ENCODE data around the gene TMEM108. TPM values are rescaled to one million over a fixed set of nuclear protein-coding genes. Genes with fewer than 3 reads are reported as not detected.

Gene TMEM108
- total and polyA plus RNA-seq, 2 donors (not counting 1 experiment from before 2014, with no cell fraction given), result 0.10 to 0.17 TPM

DNA sequence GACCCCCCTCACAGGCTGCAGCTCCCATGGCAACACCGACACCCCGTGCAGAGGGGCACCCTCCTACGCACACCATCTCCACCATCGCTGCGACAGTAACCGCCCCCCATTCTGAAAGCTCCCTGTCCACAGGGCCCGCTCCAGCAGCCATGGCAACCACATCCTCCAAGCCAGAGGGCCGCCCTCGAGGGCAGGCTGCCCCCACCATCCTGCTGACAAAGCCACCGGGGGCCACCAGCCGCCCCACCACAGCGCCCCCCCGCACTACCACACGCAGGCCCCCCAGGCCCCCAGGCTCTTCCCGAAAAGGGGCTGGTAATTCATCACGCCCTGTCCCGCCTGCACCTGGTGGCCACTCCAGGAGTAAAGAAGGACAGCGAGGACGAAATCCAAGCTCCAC, 341.7 kb downstream of the TMEM108 start:
- H2AFZ ChIP-seq (ENCODE audit: low read length), result no peak overlapping the region
- H3K79me2 ChIP-seq (ENCODE audit: control insufficient read depth, insufficient read depth, low read length), result no peaks in the 10 kb centered on the region
- no peak for DNase-seq (ENCODE audit: low read depth in 2 of 2)
- H3K36me3 ChIP-seq (ENCODE audit: control insufficient read depth, insufficient read depth, low read length), result no peaks in the 10 kb centered on the region
- H3K27ac ChIP-seq (ENCODE audit: insufficient read depth, low read length), result no peak overlapping the region
- no peaks in the 10 kb centered on the region for H3K9me3 ChIP-seq (ENCODE audit: control insufficient read depth, insufficient read depth, low read depth, low read length)
- no peak overlapping the region for H3K4me2 ChIP-seq (ENCODE audit: extremely low read depth, insufficient read depth, low read length)
- TF ChIP-seq, protein P1, sequence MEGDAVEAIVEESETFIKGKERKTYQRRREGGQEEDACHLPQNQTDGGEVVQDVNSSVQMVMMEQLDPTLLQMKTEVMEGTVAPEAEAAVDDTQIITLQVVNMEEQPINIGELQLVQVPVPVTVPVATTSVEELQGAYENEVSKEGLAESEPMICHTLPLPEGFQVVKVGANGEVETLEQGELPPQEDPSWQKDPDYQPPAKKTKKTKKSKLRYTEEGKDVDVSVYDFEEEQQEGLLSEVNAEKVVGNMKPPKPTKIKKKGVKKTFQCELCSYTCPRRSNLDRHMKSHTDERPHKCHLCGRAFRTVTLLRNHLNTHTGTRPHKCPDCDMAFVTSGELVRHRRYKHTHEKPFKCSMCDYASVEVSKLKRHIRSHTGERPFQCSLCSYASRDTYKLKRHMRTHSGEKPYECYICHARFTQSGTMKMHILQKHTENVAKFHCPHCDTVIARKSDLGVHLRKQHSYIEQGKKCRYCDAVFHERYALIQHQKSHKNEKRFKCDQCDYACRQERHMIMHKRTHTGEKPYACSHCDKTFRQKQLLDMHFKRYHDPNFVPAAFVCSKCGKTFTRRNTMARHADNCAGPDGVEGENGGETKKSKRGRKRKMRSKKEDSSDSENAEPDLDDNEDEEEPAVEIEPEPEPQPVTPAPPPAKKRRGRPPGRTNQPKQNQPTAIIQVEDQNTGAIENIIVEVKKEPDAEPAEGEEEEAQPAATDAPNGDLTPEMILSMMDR (conservative IDR thresholded peaks at IDR 0.05 in 1 of 2, IDR thresholded peaks at IDR 0.05 in 1 of 2; ENCODE audit: low read depth in 1 of 2, low read length in 2 of 2), result no peak
- no peak for TF ChIP-seq EZH2 (IDR thresholded peaks at IDR 0.05; ENCODE audit: low read length, missing control alignments)
- no peaks in the 10 kb centered on the region for H3K27me3 ChIP-seq (ENCODE audit: control insufficient read depth, insufficient read depth, low read length)
- H3K9ac ChIP-seq (ENCODE audit: insufficient read depth, low read length), result no peak overlapping the region
- H3K4me3 ChIP-seq (replicated peaks in 1 of 4; ENCODE audit: control extremely low read depth in 1 of 4, insufficient read depth in 1 of 4, low read depth in 3 of 4, low read length in 4 of 4), result no peak overlapping the region
- no peaks in the 10 kb centered on the region for H4K20me1 ChIP-seq (ENCODE audit: control insufficient read depth, extremely low read depth, insufficient read depth, low read length)
- H3K4me1 ChIP-seq (ENCODE audit: control insufficient read depth, extremely low read depth, insufficient read depth, low read length), result no peaks in the 10 kb centered on the region

DNA sequence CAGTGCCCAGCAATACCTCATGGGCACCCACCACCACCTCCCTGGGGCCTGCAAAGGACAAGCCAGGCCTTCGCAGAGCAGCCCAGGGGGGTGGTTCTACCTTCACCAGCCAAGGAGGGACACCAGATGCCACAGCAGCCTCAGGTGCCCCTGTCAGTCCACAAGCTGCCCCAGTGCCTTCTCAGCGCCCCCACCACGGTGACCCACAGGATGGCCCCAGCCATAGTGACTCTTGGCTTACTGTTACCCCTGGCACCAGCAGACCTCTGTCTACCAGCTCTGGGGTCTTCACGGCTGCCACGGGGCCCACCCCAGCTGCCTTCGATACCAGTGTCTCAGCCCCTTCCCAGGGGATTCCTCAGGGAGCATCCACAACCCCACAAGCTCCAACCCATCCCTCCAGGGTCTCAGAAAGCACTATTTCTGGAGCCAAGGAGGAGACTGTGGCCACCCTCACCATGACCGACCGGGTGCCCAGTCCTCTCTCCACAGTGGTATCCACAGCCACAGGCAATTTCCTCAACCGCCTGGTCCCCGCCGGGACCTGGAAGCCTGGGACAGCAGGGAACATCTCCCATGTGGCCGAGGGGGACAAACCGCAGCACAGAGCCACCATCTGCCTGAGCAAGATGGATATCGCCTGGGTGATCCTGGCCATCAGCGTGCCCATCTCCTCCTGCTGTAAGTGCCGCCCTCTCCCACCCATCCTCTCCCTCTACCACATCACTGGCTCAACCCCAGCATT, 342.5 kb downstream of the TMEM108 start:
- no peaks in the 10 kb centered on the region for H3K4me1 ChIP-seq (ENCODE audit: control insufficient read depth, extremely low read depth, insufficient read depth, low read length)
- no peaks in the 10 kb centered on the region for H3K79me2 ChIP-seq (ENCODE audit: control insufficient read depth, insufficient read depth, low read length)
- no peak overlapping the region for H3K4me3 ChIP-seq (replicated peaks in 1 of 4; ENCODE audit: control extremely low read depth in 1 of 4, insufficient read depth in 1 of 4, low read depth in 3 of 4, low read length in 4 of 4)
- H3K27ac ChIP-seq (ENCODE audit: insufficient read depth, low read length), result no peak overlapping the region
- no peak for TF ChIP-seq EZH2 (IDR thresholded peaks at IDR 0.05; ENCODE audit: low read length, missing control alignments)
- TF ChIP-seq, protein P1 (conservative IDR thresholded peaks at IDR 0.05 in 1 of 2, IDR thresholded peaks at IDR 0.05 in 1 of 2; ENCODE audit: low read depth in 1 of 2, low read length in 2 of 2), result no peak
- H3K4me2 ChIP-seq (ENCODE audit: extremely low read depth, insufficient read depth, low read length), result no peak overlapping the region
- no peaks in the 10 kb centered on the region for H3K36me3 ChIP-seq (ENCODE audit: control insufficient read depth, insufficient read depth, low read length)
- no peak overlapping the region for H2AFZ ChIP-seq (ENCODE audit: low read length)
- no peaks in the 10 kb centered on the region for H3K9me3 ChIP-seq (ENCODE audit: control insufficient read depth, insufficient read depth, low read depth, low read length)
- H3K27me3 ChIP-seq (ENCODE audit: control insufficient read depth, insufficient read depth, low read length), result no peaks in the 10 kb centered on the region
- no peak for DNase-seq (ENCODE audit: low read depth in 2 of 2)
- no peak overlapping the region for H3K9ac ChIP-seq (ENCODE audit: insufficient read depth, low read length)
- H4K20me1 ChIP-seq (ENCODE audit: control insufficient read depth, extremely low read depth, insufficient read depth, low read length), result no peaks in the 10 kb centered on the region

DNA sequence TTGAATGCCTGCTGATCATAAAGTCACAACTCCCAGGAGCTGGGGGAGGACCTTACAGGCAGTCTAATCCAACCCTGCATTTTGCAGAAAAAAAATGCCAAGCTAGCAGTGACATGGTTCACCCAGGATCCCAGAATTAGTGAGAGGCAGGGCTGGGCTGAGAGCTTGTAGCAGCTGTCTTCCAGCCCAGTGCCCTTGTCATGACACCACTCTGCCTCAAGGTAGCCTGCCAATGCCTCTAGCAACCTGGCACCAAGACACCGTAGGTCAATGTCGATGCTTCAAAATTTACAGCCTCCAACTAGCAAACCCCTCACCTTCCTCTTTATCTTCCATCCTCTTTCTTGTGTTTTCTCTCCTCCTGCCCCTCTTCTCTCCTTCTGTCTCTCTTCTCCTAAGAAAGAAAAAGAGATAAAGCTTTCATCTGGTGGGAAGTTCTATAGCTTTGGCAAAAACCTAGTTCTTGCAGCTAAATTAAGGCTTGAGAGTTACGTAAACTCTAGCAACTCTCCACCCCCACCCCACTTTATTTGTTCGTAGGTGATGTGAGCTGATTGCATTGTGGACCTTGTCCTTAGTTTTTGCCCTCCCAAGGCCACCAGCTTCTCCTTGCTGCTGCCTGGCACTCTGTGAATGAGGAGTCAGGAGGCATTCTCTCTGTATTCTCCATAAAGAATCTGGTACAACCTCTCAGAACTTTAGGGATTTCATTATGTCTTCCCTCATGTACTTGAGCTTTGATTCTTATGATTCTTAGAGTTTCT, 343.3 kb downstream of the TMEM108 start:
- no peak for DNase-seq (ENCODE audit: low read depth in 2 of 2)
- Histone ChIP-seq H3K36me3 (ENCODE audit: control insufficient read depth, insufficient read depth, low read length) (no peaks in the 10 kb centered on the region), H3K4me2 (ENCODE audit: extremely low read depth, insufficient read depth, low read length) (no peak overlapping the region), H3K27me3 (ENCODE audit: control insufficient read depth, insufficient read depth, low read length) (no peaks in the 10 kb centered on the region), H4K20me1 (ENCODE audit: control insufficient read depth, extremely low read depth, insufficient read depth, low read length) (no peaks in the 10 kb centered on the region), H3K27ac (ENCODE audit: insufficient read depth, low read length) (no peak overlapping the region), H3K4me1 (ENCODE audit: control insufficient read depth, extremely low read depth, insufficient read depth, low read length) (no peaks in the 10 kb centered on the region), H3K79me2 (ENCODE audit: control insufficient read depth, insufficient read depth, low read length) (no peaks in the 10 kb centered on the region), H3K9me3 (ENCODE audit: control insufficient read depth, insufficient read depth, low read depth, low read length) (no peaks in the 10 kb centered on the region), H3K9ac (ENCODE audit: insufficient read depth, low read length) (no peak overlapping the region), H2AFZ (ENCODE audit: low read length) (no peak overlapping the region), H3K4me3 (replicated peaks in 1 of 4; ENCODE audit: control extremely low read depth in 1 of 4, insufficient read depth in 1 of 4, low read depth in 3 of 4, low read length in 4 of 4) (no peak overlapping the region)
- TF ChIP-seq EZH2 (IDR thresholded peaks at IDR 0.05; ENCODE audit: low read length, missing control alignments), result no peak
- TF ChIP-seq, protein P1 (conservative IDR thresholded peaks at IDR 0.05 in 1 of 2, IDR thresholded peaks at IDR 0.05 in 1 of 2; ENCODE audit: low read depth in 1 of 2, low read length in 2 of 2), result no peak
